GM23338 (cell line): Measurements from ENCODE around the gene TEKT5. TPM values are rescaled to one million over a fixed set of nuclear protein-coding genes. Genes with fewer than 3 reads are reported as not detected.

Source experiments
- ATAC-seq: fragments of 200-7000 bp; cut with Tn5 transposase; 3 replicates; pipeline ENCODE4 v1.9.1; 2020
- DNase-seq: peaks from one replicate; pipeline ENCODE4 v3.0.0-alpha.2; 2015; ENCODE audit warnings: low spot score
- H2AFZ ChIP-seq: fragments of 200-600 bp; sonication (generic); 2 replicates; pipeline ENCODE4 v1.8.0; 2016; ENCODE audit warnings: antibody characterized with exemption, mild to moderate bottlenecking, moderate library complexity
- H3F3A ChIP-seq: fragments of 200-600 bp; sonication (generic); replicated peaks from 2 replicates; pipeline ENCODE4 v1.8.0; 2017; ENCODE audit warnings: antibody characterized with exemption, mixed run types, low read depth
- H3K27ac ChIP-seq: fragments of 200-600 bp; sonication (generic); 2 replicates; pipeline ENCODE4 v1.6.1; 2016; ENCODE audit warnings: low read depth
- H3K27me3 ChIP-seq: fragments of 200-600 bp; sonication (generic); 2 replicates; pipeline ENCODE4 v1.8.0; 2016; ENCODE audit warnings: mild to moderate bottlenecking, mixed run types, moderate library complexity; ENCODE audit not compliant: insufficient read depth
- H3K36me3 ChIP-seq: fragments of 200-600 bp; sonication (generic); 2 replicates; pipeline ENCODE4 v1.8.0; 2016; ENCODE audit warnings: mild to moderate bottlenecking; ENCODE audit not compliant: insufficient read depth
- H3K4me1 ChIP-seq: fragments of 200-600 bp; sonication (generic); 2 replicates; pipeline ENCODE4 v1.8.0; 2016; ENCODE audit warnings: mild to moderate bottlenecking, moderate library complexity; ENCODE audit not compliant: insufficient read depth
- H3K4me2 ChIP-seq: fragments of 200-600 bp; sonication (generic); 2 replicates; pipeline ENCODE4 v1.7.1; 2017; ENCODE audit warnings: mixed run types
- H3K4me3 ChIP-seq: fragments of 200-600 bp; sonication (generic); 2 replicates; pipeline ENCODE4 v1.6.1; 2016; ENCODE audit warnings: mixed run types
- H3K79me2 ChIP-seq: fragments of 200-600 bp; sonication (generic); replicated peaks from 2 replicates; pipeline ENCODE4 v1.8.0; 2017; ENCODE audit warnings: mild to moderate bottlenecking; ENCODE audit not compliant: insufficient read depth
- H3K9me2 ChIP-seq: fragments of 200-600 bp; sonication (generic); 2 replicates; pipeline ENCODE4 v1.8.0; 2017; ENCODE audit not compliant: insufficient read depth
- H4K20me1 ChIP-seq: fragments of 200-600 bp; sonication (generic); replicated peaks from 2 replicates; pipeline ENCODE4 v1.8.0; 2017; ENCODE audit warnings: mild to moderate bottlenecking; ENCODE audit not compliant: insufficient read depth
- H3K27ac Mint-ChIP-seq: 2 replicates; pipeline ENCODE4 v1.8.0; 2020; ENCODE audit warnings: inconsistent platforms, mild to moderate bottlenecking, moderate library complexity, mixed read lengths
- H3K27me3 Mint-ChIP-seq: 3 replicates; pipeline ENCODE4 v1.8.0; 2022; ENCODE audit warnings: low read depth, mild to moderate bottlenecking, moderate library complexity, mixed read lengths, inconsistent platforms; ENCODE audit not compliant: insufficient read depth, poor library complexity
- H3K36me3 Mint-ChIP-seq: 3 replicates; pipeline ENCODE4 v1.8.0; 2021; ENCODE audit warnings: low read depth, mild to moderate bottlenecking, inconsistent platforms, moderate library complexity, mixed read lengths
- H3K4me1 Mint-ChIP-seq: 3 replicates; pipeline ENCODE4 v1.8.0; 2020; ENCODE audit warnings: mild to moderate bottlenecking, inconsistent platforms, mixed read lengths
- H3K4me3 Mint-ChIP-seq: 3 replicates; pipeline ENCODE4 v1.8.0; 2021; ENCODE audit warnings: moderate library complexity, mild to moderate bottlenecking, inconsistent platforms, mixed read lengths
- H3K9me3 Mint-ChIP-seq: 3 replicates; pipeline ENCODE4 v1.8.0; 2020; ENCODE audit warnings: moderate library complexity, mild to moderate bottlenecking, inconsistent platforms, mixed read lengths
- EZH2 ChIP-seq: fragments of 200-600 bp; sonication (generic); IDR thresholded peaks from one replicate; pipeline ENCODE4 v1.8.0; 2017; ENCODE audit warnings: antibody characterized with exemption, mild to moderate bottlenecking, low read depth; ENCODE audit not compliant: unreplicated experiment
- NANOG ChIP-seq: IDR thresholded peaks from 2 replicates; pipeline ENCODE4 v1.6.1; 2016; ENCODE audit warnings: antibody characterized with exemption, borderline replicate concordance
- POLR2AphosphoS5 ChIP-seq: IDR thresholded peaks from 2 replicates; pipeline ENCODE4 v1.6.1; 2016; ENCODE audit warnings: antibody characterized with exemption, low read depth
- STAT1 ChIP-seq: IDR thresholded peaks from one replicate; pipeline ENCODE4 v1.6.1; 2016; ENCODE audit warnings: antibody characterized with exemption; ENCODE audit not compliant: unreplicated experiment
- polyA plus RNA-seq: library from polyadenylated mRNA; unstranded; fragments of >200 nt; fragmentation: Nextera tagmentation; extraction: Ambion mirVana; gene quantifications from 2 replicates; pipeline ENCODE4 v1.2.1, GENCODE V29; 2016
- total RNA-seq: library from RNA; depleted of rRNA; stranded (reverse); fragments of >200 nt; shearing (Covaris generic); gene quantifications from 2 replicates; pipeline ENCODE4 v1.2.3, GENCODE V29; 2014
- TF ChIP-seq, protein P1 (sequence below): IDR thresholded peaks from 2 replicates; pipeline ENCODE4 v1.6.1; 2016; ENCODE audit warnings: antibody characterized with exemption
- TF ChIP-seq, protein P2 (sequence below): fragments of 250-450 bp; sonication (Bioruptor Pico); IDR thresholded peaks from 2 replicates; pipeline ENCODE4 v1.5.0; 2020; ENCODE audit warnings: mild to moderate bottlenecking, moderate library complexity

Gene TEKT5
- total and polyA plus RNA-seq, 2 experiments from 2014 or later = 0.52 TPM; not detected in 1

GRCh38 chr16:10637337-10638037 lies 57.2 kb downstream of the TEKT5 start:
- Histone ChIP-seq H4K20me1 (no peaks in the 10 kb centered on the region), H2AFZ (no peak overlapping the region), H3K4me2 (no peak overlapping the region), H3K36me3 (no peaks in the 10 kb centered on the region), H3F3A (0 out of 2 replicates have a peak, but pooled peaks cover 5% of the 10 kb centered on the region), H3K4me1 (peaks cover 13% of the 10 kb centered on the region; the same call in 1 of the 2 replicates), H3K9me2 (no peaks in the 10 kb centered on the region), H3K79me2 (no peaks in the 10 kb centered on the region), H3K27ac (no peak overlapping the region), H3K27me3 (no peaks in the 10 kb centered on the region), H3K4me3 (no peak overlapping the region)
- no peak for ATAC-seq
- H3K4me3 Mint-ChIP-seq = no peak overlapping the region
- H3K9me3 Mint-ChIP-seq = peaks cover 8% of the 10 kb centered on the region; the same call in 1 of the 3 replicates
- DNase-seq = no peak
- H3K27ac Mint-ChIP-seq = no peak overlapping the region
- peaks cover 7% of the 10 kb centered on the region for H3K4me1 Mint-ChIP-seq
- H3K27me3 Mint-ChIP-seq = peaks cover 3% of the 10 kb centered on the region
- no peak for TF ChIP-seq EZH2
- no peak for TF ChIP-seq NANOG
- TF ChIP-seq, protein P1, sequence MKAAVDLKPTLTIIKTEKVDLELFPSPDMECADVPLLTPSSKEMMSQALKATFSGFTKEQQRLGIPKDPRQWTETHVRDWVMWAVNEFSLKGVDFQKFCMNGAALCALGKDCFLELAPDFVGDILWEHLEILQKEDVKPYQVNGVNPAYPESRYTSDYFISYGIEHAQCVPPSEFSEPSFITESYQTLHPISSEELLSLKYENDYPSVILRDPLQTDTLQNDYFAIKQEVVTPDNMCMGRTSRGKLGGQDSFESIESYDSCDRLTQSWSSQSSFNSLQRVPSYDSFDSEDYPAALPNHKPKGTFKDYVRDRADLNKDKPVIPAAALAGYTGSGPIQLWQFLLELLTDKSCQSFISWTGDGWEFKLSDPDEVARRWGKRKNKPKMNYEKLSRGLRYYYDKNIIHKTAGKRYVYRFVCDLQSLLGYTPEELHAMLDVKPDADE = no peak
- TF ChIP-seq, protein P2, sequence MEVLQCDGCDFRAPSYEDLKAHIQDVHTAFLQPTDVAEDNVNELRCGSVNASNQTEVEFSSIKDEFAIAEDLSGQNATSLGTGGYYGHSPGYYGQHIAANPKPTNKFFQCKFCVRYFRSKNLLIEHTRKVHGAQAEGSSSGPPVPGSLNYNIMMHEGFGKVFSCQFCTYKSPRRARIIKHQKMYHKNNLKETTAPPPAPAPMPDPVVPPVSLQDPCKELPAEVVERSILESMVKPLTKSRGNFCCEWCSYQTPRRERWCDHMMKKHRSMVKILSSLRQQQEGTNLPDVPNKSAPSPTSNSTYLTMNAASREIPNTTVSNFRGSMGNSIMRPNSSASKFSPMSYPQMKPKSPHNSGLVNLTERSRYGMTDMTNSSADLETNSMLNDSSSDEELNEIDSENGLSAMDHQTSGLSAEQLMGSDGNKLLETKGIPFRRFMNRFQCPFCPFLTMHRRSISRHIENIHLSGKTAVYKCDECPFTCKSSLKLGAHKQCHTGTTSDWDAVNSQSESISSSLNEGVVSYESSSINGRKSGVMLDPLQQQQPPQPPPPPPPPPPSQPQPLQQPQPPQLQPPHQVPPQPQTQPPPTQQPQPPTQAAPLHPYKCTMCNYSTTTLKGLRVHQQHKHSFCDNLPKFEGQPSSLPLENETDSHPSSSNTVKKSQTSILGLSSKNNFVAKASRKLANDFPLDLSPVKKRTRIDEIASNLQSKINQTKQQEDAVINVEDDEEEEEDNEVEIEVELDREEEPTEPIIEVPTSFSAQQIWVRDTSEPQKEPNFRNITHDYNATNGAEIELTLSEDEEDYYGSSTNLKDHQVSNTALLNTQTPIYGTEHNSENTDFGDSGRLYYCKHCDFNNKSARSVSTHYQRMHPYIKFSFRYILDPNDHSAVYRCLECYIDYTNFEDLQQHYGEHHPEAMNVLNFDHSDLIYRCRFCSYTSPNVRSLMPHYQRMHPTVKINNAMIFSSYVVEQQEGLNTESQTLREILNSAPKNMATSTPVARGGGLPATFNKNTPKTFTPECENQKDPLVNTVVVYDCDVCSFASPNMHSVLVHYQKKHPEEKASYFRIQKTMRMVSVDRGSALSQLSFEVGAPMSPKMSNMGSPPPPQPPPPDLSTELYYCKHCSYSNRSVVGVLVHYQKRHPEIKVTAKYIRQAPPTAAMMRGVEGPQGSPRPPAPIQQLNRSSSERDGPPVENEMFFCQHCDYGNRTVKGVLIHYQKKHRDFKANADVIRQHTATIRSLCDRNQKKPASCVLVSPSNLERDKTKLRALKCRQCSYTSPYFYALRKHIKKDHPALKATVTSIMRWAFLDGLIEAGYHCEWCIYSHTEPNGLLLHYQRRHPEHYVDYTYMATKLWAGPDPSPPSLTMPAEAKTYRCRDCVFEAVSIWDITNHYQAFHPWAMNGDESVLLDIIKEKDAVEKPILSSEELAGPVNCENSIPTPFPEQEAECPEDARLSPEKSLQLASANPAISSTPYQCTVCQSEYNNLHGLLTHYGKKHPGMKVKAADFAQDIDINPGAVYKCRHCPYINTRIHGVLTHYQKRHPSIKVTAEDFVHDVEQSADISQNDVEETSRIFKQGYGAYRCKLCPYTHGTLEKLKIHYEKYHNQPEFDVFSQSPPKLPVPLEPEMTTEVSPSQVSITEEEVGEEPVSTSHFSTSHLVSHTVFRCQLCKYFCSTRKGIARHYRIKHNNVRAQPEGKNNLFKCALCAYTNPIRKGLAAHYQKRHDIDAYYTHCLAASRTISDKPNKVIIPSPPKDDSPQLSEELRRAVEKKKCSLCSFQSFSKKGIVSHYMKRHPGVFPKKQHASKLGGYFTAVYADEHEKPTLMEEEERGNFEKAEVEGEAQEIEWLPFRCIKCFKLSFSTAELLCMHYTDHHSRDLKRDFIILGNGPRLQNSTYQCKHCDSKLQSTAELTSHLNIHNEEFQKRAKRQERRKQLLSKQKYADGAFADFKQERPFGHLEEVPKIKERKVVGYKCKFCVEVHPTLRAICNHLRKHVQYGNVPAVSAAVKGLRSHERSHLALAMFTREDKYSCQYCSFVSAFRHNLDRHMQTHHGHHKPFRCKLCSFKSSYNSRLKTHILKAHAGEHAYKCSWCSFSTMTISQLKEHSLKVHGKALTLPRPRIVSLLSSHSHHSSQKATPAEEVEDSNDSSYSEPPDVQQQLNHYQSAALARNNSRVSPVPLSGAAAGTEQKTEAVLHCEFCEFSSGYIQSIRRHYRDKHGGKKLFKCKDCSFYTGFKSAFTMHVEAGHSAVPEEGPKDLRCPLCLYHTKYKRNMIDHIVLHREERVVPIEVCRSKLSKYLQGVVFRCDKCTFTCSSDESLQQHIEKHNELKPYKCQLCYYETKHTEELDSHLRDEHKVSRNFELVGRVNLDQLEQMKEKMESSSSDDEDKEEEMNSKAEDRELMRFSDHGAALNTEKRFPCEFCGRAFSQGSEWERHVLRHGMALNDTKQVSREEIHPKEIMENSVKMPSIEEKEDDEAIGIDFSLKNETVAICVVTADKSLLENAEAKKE (CRISPR knock-in tag) = no peak
- no peak for TF ChIP-seq STAT1
- TF ChIP-seq POLR2AphosphoS5 = no peak
- no peaks in the 10 kb centered on the region for H3K36me3 Mint-ChIP-seq
